Measurements from ENCODE around the gene NUP107. TPM values are rescaled to one million over a fixed set of nuclear protein-coding genes. Genes with fewer than 3 reads are reported as not detected.

The NUP107 gene
- polyA plus RNA-seq, 1 donor, result 50.0 TPM

DNA sequence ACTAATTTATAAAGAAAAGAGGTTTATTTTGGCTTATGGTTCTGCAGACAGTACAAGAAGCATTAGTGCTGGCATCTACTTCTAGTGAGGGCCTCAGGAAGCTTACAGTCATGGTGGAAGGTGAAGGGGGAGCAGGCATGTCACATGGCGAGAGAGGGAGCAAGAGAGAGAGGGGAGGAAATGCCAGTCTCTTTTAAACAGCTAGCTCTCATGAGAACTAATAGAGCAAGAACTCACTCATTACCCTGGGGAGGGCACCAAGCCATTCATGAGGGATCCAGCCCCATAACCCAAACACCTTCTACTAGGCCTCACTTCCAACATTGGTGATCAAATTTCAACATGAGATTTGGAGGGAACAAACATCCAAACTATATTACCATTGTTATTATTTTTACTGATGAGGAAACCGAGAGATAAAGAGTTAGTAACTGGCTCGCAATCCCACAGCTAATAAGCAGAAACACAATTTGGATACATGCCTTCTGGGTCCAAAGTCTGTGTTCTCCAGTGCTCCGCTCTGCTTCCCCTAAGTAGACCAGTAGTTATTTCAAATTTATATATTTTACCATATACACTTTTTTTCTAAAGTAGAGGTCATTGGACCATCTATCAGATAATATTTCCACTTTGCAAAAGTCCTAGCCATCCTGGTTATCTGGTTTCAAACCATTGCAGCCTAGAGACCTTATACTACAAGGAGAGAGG, 68.9 kb downstream of the NUP107 start:
- no peak for DNase-seq
- H3K36me3 ChIP-seq (ENCODE audit: control insufficient read depth, insufficient read depth, low read length), result peaks cover 33% of the 10 kb centered on the region
- no peaks in the 10 kb centered on the region for H3K27me3 ChIP-seq (ENCODE audit: control insufficient read depth, insufficient read depth, low read length)
- no peak overlapping the region for H3K27ac ChIP-seq (ENCODE audit: low read length)
- H3K4me3 ChIP-seq (ENCODE audit: low read length), result no peak overlapping the region
- whole genome bisulfite sequencing (ENCODE audit: insufficient coverage, low lambda C conversion rate), result no CpG with 5 or more reads among the region's 4 CpGs
- no peaks in the 10 kb centered on the region for H3K9me3 ChIP-seq (ENCODE audit: control insufficient read depth, low read depth, low read length)
- H3K4me1 ChIP-seq (ENCODE audit: control insufficient read depth, insufficient read depth, low read length), result no peaks in the 10 kb centered on the region

DNA sequence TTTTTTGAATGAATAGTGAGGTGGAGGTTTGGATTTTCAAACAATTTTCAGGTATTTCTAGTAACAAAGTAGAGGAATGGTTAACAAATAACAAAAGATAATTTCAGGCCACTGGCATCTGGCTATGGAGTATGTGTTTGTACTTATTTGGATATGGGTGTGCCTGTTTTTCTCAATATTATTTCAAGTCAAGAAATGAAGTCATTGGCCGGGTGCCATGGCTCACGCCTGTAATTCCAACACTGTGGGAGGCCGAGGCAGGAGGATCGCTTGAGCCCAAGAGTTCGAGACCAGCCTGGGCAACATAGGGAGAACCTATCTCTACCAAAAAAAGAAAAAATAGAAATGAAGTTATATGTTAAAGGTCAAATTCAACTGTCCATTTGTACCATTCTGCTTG, 73.1 kb downstream of the NUP107 start:
- no peak overlapping the region for H3K27ac ChIP-seq (ENCODE audit: low read length)
- no peak overlapping the region for H3K4me3 ChIP-seq (ENCODE audit: low read length)
- H3K36me3 ChIP-seq (ENCODE audit: control insufficient read depth, insufficient read depth, low read length), result peaks cover 26% of the 10 kb centered on the region
- H3K9me3 ChIP-seq (ENCODE audit: control insufficient read depth, low read depth, low read length), result no peaks in the 10 kb centered on the region
- no CpG with 5 or more reads among the region's 5 CpGs for WGBS (ENCODE audit: insufficient coverage, low lambda C conversion rate)
- H3K4me1 ChIP-seq (ENCODE audit: control insufficient read depth, insufficient read depth, low read length), result no peaks in the 10 kb centered on the region
- no peaks in the 10 kb centered on the region for H3K27me3 ChIP-seq (ENCODE audit: control insufficient read depth, insufficient read depth, low read length)
- no peak for DNase-seq

DNA sequence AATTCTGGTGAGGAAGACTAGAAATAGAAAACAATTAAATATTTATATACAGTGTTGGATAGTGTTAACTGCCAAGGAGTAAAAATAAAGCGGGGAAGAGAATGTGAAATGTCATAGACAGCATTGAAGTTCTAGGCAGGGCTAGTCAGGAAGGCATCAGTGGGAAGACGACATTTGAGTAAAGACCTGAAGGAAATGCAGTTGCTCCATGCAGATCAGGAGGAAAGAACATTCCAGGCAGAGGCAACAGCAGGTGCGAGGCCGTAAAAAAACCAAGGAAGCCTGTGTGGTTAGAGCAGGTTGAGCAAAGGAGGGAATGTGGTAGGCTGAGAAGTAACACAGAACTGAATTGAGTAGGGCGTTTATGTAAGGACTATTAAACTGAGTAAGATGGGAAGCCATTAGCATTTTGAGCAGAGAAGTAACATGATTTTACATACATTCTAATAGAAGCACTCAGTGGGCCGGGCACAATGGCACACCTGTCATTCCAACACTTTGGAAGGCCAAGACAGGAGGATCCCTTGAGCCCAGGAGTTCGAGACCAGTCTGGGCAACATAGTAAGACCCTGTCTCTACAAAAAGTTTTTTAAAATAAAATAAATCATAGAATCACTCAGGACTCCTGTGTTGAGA, 74.1 kb downstream of the NUP107 start:
- no peaks in the 10 kb centered on the region for H3K4me1 ChIP-seq (ENCODE audit: control insufficient read depth, insufficient read depth, low read length)

DNA sequence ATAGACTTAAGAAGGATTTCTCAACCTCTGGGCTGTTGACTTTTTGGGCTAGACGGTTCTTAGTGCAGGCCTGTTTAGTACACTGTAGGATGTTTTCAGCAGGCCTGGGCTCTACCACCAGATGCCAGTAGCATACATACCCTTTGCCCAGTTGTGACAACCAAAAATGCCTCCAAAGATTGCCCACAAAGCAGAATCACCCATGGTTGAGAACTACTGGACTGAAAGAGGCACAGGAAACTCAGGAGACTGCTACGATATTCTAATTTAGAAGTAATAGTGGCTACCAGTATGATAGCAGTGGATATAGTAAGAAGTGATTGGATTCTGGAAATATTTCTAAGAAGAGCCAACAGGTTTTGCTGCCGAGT, 74.6 kb downstream of the NUP107 start:
- Histone ChIP-seq H3K27me3 (ENCODE audit: control insufficient read depth, insufficient read depth, low read length) (no peaks in the 10 kb centered on the region), H3K9me3 (ENCODE audit: control insufficient read depth, low read depth, low read length) (no peaks in the 10 kb centered on the region), H3K36me3 (ENCODE audit: control insufficient read depth, insufficient read depth, low read length) (peaks cover 16% of the 10 kb centered on the region), H3K4me3 (ENCODE audit: low read length) (no peak overlapping the region), H3K4me1 (ENCODE audit: control insufficient read depth, insufficient read depth, low read length) (no peaks in the 10 kb centered on the region), H3K27ac (ENCODE audit: low read length) (no peak overlapping the region)
- WGBS (ENCODE audit: insufficient coverage, low lambda C conversion rate), result 100% methylated on average over 2 of the region's 3 CpGs
- DNase-seq, result no peak

More for the DNA sequence above, 74.1 kb downstream of the NUP107 start:
- no peaks in the 10 kb centered on the region for H3K9me3 ChIP-seq (ENCODE audit: control insufficient read depth, low read depth, low read length)
- peaks cover 18% of the 10 kb centered on the region for H3K36me3 ChIP-seq (ENCODE audit: control insufficient read depth, insufficient read depth, low read length)
- DNase-seq, result no peak
- no peaks in the 10 kb centered on the region for H3K27me3 ChIP-seq (ENCODE audit: control insufficient read depth, insufficient read depth, low read length)
- no peak overlapping the region for H3K27ac ChIP-seq (ENCODE audit: low read length)
- 100% methylated on average over 5 of the region's 7 CpGs for WGBS (ENCODE audit: insufficient coverage, low lambda C conversion rate)
- no peak overlapping the region for H3K4me3 ChIP-seq (ENCODE audit: low read length)

DNA sequence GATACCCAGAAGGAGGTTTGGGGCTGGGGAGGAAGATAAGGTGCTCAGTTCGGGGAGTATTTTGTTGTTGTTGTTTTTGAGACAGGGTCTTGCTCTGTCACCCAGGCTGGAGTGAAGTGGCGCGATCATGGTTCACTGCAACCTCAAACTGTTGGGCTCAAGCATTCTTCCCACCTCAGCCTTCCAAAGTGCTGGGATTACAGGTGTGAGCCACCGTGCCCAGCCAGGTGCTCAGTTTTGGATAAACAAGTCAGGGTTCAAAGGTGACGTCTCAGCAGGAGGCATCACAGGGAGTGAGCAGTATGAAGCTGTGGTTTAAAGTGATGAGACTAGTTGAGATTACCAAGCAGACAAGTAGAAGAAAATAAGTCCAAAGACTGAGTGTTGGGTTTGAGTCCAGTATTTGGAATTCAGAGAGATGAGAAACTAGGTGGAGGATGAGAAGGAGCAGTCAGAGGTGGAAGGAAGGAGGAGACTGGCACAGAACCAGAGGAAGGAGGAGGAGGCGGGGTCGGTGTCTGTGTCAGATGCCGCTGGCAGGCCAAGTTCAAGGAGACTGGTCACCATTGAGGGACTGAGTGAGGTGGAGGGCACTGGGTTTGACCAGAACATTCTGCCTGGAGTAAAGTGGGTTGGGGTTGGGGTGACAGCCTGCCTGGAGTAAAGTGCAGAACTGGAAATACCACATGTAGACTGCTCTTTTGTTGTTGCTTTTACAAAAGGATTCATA, 75.3 kb downstream of the NUP107 start:
- H3K4me1 ChIP-seq (ENCODE audit: control insufficient read depth, insufficient read depth, low read length), result no peaks in the 10 kb centered on the region
- 87% methylated on average over 3 of the region's 8 CpGs for WGBS (ENCODE audit: insufficient coverage, low lambda C conversion rate)
- no peaks in the 10 kb centered on the region for H3K27me3 ChIP-seq (ENCODE audit: control insufficient read depth, insufficient read depth, low read length)
- H3K4me3 ChIP-seq (ENCODE audit: low read length), result no peak overlapping the region
- no peaks in the 10 kb centered on the region for H3K9me3 ChIP-seq (ENCODE audit: control insufficient read depth, low read depth, low read length)
- H3K27ac ChIP-seq (ENCODE audit: low read length), result no peak overlapping the region
- H3K36me3 ChIP-seq (ENCODE audit: control insufficient read depth, insufficient read depth, low read length), result peaks cover 19% of the 10 kb centered on the region
- no peak for DNase-seq

DNA sequence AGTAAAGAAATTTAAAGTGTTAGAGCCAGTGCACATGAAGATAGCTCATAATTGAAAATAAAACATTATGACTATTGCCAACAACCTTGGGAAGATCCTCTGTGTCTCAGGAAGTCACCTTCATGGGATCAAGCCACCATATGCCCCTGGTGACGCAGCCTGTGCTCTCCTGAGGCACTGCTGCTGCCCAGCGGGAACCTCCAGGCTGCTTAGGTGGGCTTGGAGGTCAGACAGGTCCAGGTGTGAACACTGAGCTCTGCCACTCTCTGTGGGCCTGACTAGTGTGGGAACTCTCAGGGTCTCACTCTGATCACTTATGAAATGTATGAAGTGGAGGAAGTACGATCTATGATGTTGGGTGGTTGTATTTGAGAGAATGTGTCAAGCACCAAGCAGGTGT, 75.9 kb downstream of the NUP107 start:
- Histone ChIP-seq H3K36me3 (ENCODE audit: control insufficient read depth, insufficient read depth, low read length) (peaks cover 19% of the 10 kb centered on the region), H3K4me1 (ENCODE audit: control insufficient read depth, insufficient read depth, low read length) (no peaks in the 10 kb centered on the region), H3K27me3 (ENCODE audit: control insufficient read depth, insufficient read depth, low read length) (no peaks in the 10 kb centered on the region), H3K9me3 (ENCODE audit: control insufficient read depth, low read depth, low read length) (no peaks in the 10 kb centered on the region), H3K27ac (ENCODE audit: low read length) (no peak overlapping the region), H3K4me3 (ENCODE audit: low read length) (no peak overlapping the region)
- DNase-seq, result no peak
- WGBS (ENCODE audit: insufficient coverage, low lambda C conversion rate), result 80% methylated on average over 1 of the region's 3 CpGs

DNA sequence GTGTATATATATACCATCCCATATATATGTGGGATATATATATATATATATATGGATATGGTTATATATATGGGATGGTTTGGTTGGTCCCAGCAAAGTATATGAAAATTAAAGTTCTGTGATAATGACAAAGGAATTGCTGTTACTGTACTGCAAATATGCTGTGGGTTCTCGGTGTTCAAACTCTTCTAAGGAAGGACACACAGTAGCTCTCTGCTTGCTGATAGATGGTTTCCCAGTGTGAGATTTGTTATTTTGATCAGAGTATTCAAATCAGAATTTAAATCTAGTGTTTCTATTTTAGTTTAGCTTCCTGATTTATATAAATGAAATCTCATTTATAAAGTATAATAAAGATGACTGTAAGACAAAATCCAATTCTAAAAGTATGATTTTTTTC, 78.9 kb downstream of the NUP107 start:
- WGBS (ENCODE audit: insufficient coverage, low lambda C conversion rate), result no CpG with 5 or more reads among the region's 1 CpG

DNA sequence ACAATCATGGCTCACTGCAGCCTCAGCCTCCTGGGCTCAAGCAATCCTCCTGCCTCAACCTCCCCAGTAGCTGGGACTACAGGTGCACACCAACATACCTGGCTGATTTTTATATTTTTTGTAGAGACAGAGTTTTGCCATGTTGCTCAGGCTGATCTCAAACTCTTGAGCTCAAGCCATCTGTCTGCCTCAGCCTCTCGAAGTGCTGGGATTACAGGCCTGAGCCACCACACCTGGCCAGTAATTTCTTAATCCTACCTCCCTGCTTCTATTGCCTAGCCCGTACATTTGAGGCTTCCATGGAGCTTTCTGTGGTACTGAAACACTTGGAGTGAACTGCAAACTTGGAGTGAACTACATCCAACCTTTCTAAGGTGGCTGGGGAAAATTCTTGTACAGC, 79.9 kb downstream of the NUP107 start:
- DNase-seq, result no peak
- Histone ChIP-seq H3K9me3 (ENCODE audit: control insufficient read depth, low read depth, low read length) (no peaks in the 10 kb centered on the region), H3K4me1 (ENCODE audit: control insufficient read depth, insufficient read depth, low read length) (no peaks in the 10 kb centered on the region), H3K27me3 (ENCODE audit: control insufficient read depth, insufficient read depth, low read length) (no peaks in the 10 kb centered on the region), H3K27ac (ENCODE audit: low read length) (no peak overlapping the region), H3K36me3 (ENCODE audit: control insufficient read depth, insufficient read depth, low read length) (peaks cover 13% of the 10 kb centered on the region), H3K4me3 (ENCODE audit: low read length) (no peak overlapping the region)
- WGBS (ENCODE audit: insufficient coverage, low lambda C conversion rate), result 100% methylated on average over 1 of the region's 2 CpGs

More for the DNA sequence above, 78.9 kb downstream of the NUP107 start:
- DNase-seq, result no peak
- no peaks in the 10 kb centered on the region for H3K4me1 ChIP-seq (ENCODE audit: control insufficient read depth, insufficient read depth, low read length)
- peaks cover 15% of the 10 kb centered on the region for H3K36me3 ChIP-seq (ENCODE audit: control insufficient read depth, insufficient read depth, low read length)
- no peaks in the 10 kb centered on the region for H3K9me3 ChIP-seq (ENCODE audit: control insufficient read depth, low read depth, low read length)
- no peak overlapping the region for H3K27ac ChIP-seq (ENCODE audit: low read length)
- no peak overlapping the region for H3K4me3 ChIP-seq (ENCODE audit: low read length)
- no peaks in the 10 kb centered on the region for H3K27me3 ChIP-seq (ENCODE audit: control insufficient read depth, insufficient read depth, low read length)

DNA sequence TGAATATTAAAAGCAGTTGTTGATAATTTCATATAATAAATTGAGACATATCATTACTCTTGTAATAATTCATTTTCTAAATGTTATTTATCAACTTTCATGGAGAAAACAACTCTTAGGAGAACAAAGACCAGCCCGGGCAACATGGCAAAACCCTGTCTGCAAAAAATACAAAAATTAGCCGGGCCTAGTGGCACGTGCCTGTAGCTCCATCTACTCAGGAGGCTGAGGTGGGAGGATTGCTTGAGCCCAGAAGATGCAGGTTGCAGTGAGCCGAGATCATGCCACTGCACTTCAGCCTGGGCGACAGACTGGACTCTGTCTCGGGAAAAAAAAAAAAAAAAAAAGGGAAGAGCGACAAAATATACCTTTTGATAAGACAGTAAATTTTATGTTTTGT, 80.4 kb downstream of the NUP107 start:
- no peak for DNase-seq
- no CpG with 5 or more reads among the region's 7 CpGs for WGBS (ENCODE audit: insufficient coverage, low lambda C conversion rate)
- Histone ChIP-seq H3K27ac (ENCODE audit: low read length) (no peak overlapping the region), H3K4me3 (ENCODE audit: low read length) (no peak overlapping the region), H3K9me3 (ENCODE audit: control insufficient read depth, low read depth, low read length) (no peaks in the 10 kb centered on the region), H3K27me3 (ENCODE audit: control insufficient read depth, insufficient read depth, low read length) (no peaks in the 10 kb centered on the region), H3K4me1 (ENCODE audit: control insufficient read depth, insufficient read depth, low read length) (no peaks in the 10 kb centered on the region), H3K36me3 (ENCODE audit: control insufficient read depth, insufficient read depth, low read length) (peaks cover 10% of the 10 kb centered on the region)

DNA sequence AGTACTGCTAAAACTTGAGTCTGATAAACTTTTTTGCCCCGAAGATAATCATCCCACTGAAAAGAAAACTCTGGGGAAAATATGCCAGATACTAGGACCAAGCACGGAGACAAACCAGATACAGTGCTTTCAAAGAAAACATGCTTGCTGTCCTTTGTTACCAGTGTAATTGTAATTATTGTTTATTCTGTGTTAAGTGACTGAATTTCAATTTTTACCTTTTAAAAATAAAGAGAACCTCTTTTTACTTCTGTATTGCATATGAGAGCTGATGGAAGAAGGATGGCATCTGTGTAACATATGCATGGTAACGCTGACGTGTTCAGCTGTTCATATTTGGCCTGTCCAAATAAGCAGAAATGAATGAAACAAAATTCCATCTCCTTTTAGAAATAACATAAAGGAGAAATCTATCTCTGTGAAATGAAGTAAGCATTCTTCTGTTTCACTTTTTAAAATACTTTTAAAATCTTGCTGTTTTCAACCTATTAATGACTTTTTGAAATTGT, 81.7 kb downstream of the NUP107 start:
- H3K27me3 ChIP-seq (ENCODE audit: control insufficient read depth, insufficient read depth, low read length), result no peaks in the 10 kb centered on the region
- H3K27ac ChIP-seq (ENCODE audit: low read length), result no peak overlapping the region
- whole genome bisulfite sequencing (ENCODE audit: insufficient coverage, low lambda C conversion rate), result 87% methylated on average over 3 of the region's 4 CpGs
- H3K9me3 ChIP-seq (ENCODE audit: control insufficient read depth, low read depth, low read length), result no peaks in the 10 kb centered on the region
- DNase-seq, result no peak
- peaks cover 10% of the 10 kb centered on the region for H3K36me3 ChIP-seq (ENCODE audit: control insufficient read depth, insufficient read depth, low read length)
- H3K4me1 ChIP-seq (ENCODE audit: control insufficient read depth, insufficient read depth, low read length), result no peaks in the 10 kb centered on the region
- H3K4me3 ChIP-seq (ENCODE audit: low read length), result no peak overlapping the region
